GM23248 (cell line): ENCODE data around the gene HDAC4. TPM values are rescaled to one million over a fixed set of nuclear protein-coding genes. Genes with fewer than 3 reads are reported as not detected.

Experiments
- DNase-seq: peaks from one replicate; pipeline ENCODE4 v3.0.0-alpha.2; 2015
- H2AFZ ChIP-seq: fragments of 200-600 bp; sonication (generic); 2 replicates; pipeline ENCODE4 v1.6.1; 2016; ENCODE audit warnings: antibody characterized with exemption
- H3F3A ChIP-seq: fragments of 200-600 bp; sonication (generic); 2 replicates; pipeline ENCODE4 v1.6.1; 2016; ENCODE audit warnings: mild to moderate bottlenecking, antibody characterized with exemption, mixed run types; ENCODE audit not compliant: insufficient read depth
- H3K27ac ChIP-seq: fragments of 200-600 bp; sonication (generic); 2 replicates; pipeline ENCODE4 v1.5.1; 2016; ENCODE audit warnings: mild to moderate bottlenecking
- H3K27me3 ChIP-seq: fragments of 200-600 bp; sonication (generic); replicated peaks from 2 replicates; pipeline ENCODE4 v1.6.1; 2016; ENCODE audit warnings: mild to moderate bottlenecking; ENCODE audit not compliant: insufficient read depth
- H3K36me3 ChIP-seq: fragments of 200-600 bp; sonication (generic); 2 replicates; pipeline ENCODE4 v1.6.1; 2016; ENCODE audit warnings: low read depth, mild to moderate bottlenecking
- H3K4me1 ChIP-seq: fragments of 200-600 bp; sonication (generic); 2 replicates; pipeline ENCODE4 v1.6.1; 2016; ENCODE audit warnings: mild to moderate bottlenecking; ENCODE audit not compliant: insufficient read depth
- H3K4me2 ChIP-seq: fragments of 200-600 bp; sonication (generic); one replicate; pipeline ENCODE4 v1.6.1; 2016; ENCODE audit warnings: mild to moderate bottlenecking; ENCODE audit not compliant: unreplicated experiment
- H3K4me3 ChIP-seq: fragments of 200-600 bp; sonication (generic); 2 replicates; pipeline ENCODE4 v1.5.1; 2016; ENCODE audit warnings: mild to moderate bottlenecking
- H3K79me2 ChIP-seq: fragments of 200-600 bp; sonication (generic); 2 replicates; pipeline ENCODE4 v1.6.1; 2016; ENCODE audit warnings: mild to moderate bottlenecking; ENCODE audit not compliant: insufficient read depth
- H3K9ac ChIP-seq: fragments of 200-600 bp; sonication (generic); 2 replicates; pipeline ENCODE4 v1.6.1; 2016; ENCODE audit warnings: mild to moderate bottlenecking
- H3K9me2 ChIP-seq: fragments of 200-600 bp; sonication (generic); 2 replicates; pipeline ENCODE4 v1.6.1; 2016; ENCODE audit warnings: mixed run types, mild to moderate bottlenecking, moderate library complexity; ENCODE audit not compliant: insufficient read depth
- H3K9me3 ChIP-seq: fragments of 200-600 bp; sonication (generic); one replicate; pipeline ENCODE4 v1.6.1; 2017; ENCODE audit warnings: low read depth
- H4K20me1 ChIP-seq: fragments of 200-600 bp; sonication (generic); 2 replicates; pipeline ENCODE4 v1.6.0; 2016; ENCODE audit not compliant: insufficient read depth
- EZH2 ChIP-seq: fragments of 200-600 bp; sonication (generic); IDR thresholded peaks from 2 replicates; pipeline ENCODE4 v1.6.1; 2018; ENCODE audit warnings: antibody characterized with exemption, mild to moderate bottlenecking; ENCODE audit not compliant: insufficient read depth, poor library complexity, severe bottlenecking
- EZH2phosphoT487 ChIP-seq: fragments of 200-600 bp; sonication (generic); IDR thresholded peaks from 2 replicates; pipeline ENCODE4 v1.6.1; 2018; ENCODE audit warnings: antibody characterized with exemption, moderate library complexity, mild to moderate bottlenecking, low read depth; ENCODE audit not compliant: insufficient read depth
- WGBS, 2 experiments: methylation state at CpG; one replicate each; pipeline ENCODE4 v1.1.6; 2015 to 2017; ENCODE audit warnings: low lambda C conversion rate in 2 of 2, low coverage in 1 of 2; ENCODE audit errors: missing lambda C conversion rate in 2 of 2; 5-methylcytosine and 5-hydroxymethylcytosine counted together
- in situ Hi-C: fragments of 300-500 bp; cut with MboI; formaldehyde crosslinking; loops from 2 replicates; pipeline ENCODE4 v1.15.0; 2020
- polyA plus RNA-seq: library from polyadenylated mRNA; unstranded; fragments of >200 nt; fragmentation: Nextera tagmentation; extraction: Ambion mirVana; gene quantifications from 2 replicates; pipeline ENCODE4 v1.2.1, GENCODE V29; 2016
- total RNA-seq: library from RNA; depleted of rRNA; stranded (reverse); fragments of >200 nt; shearing (Covaris generic); gene quantifications from 2 replicates; pipeline ENCODE4 v1.2.3, GENCODE V29; 2014

HDAC4 gene
- total and polyA plus RNA-seq, 2 experiments from 2014 or later = 2.1 to 6.3 TPM

DNA sequence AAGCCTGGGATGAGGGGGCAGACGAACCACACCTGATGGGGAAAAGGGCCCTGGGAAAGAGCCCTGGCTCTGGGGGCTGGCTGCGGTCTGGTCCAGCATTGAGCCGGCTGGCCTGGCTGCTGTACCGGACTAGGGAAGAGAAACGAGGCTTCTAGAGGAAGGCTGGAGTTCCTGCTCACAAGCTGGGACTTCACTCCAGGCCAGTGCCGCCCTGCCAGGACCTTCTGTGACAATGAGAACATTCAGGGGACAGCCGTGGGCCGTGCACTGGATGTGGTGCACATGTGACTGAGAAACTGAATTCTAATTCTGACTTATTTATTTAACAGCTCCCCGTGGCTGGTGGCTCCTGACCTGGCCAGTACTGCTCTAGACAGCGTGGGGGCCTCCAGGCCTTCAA lies 269.3 kb downstream of the HDAC4 start:
- H3K27ac ChIP-seq = no peak overlapping the region
- DNase-seq = no peak
- H3K4me1 ChIP-seq = no peaks in the 10 kb centered on the region
- 87% methylated on average over 10 of the region's 10 CpGs for WGBS, 2 experiments
- H4K20me1 ChIP-seq = no peaks in the 10 kb centered on the region
- H3K9me3 ChIP-seq = no peaks in the 10 kb centered on the region
- H3K27me3 ChIP-seq = no peaks in the 10 kb centered on the region
- no peak overlapping the region for H3K4me3 ChIP-seq
- no peak overlapping the region for H3K4me2 ChIP-seq
- no peak overlapping the region for H2AFZ ChIP-seq
- in situ Hi-C loops = no loop called here
- H3K9me2 ChIP-seq = no peaks in the 10 kb centered on the region
- TF ChIP-seq EZH2 = no peak
- TF ChIP-seq EZH2phosphoT487 = no peak
- H3K9ac ChIP-seq = no peak overlapping the region
- H3K79me2 ChIP-seq = no peaks in the 10 kb centered on the region
- peaks cover 10% of the 10 kb centered on the region; the same call in 1 of the 2 replicates for H3K36me3 ChIP-seq
- no peaks in the 10 kb centered on the region for H3F3A ChIP-seq

DNA sequence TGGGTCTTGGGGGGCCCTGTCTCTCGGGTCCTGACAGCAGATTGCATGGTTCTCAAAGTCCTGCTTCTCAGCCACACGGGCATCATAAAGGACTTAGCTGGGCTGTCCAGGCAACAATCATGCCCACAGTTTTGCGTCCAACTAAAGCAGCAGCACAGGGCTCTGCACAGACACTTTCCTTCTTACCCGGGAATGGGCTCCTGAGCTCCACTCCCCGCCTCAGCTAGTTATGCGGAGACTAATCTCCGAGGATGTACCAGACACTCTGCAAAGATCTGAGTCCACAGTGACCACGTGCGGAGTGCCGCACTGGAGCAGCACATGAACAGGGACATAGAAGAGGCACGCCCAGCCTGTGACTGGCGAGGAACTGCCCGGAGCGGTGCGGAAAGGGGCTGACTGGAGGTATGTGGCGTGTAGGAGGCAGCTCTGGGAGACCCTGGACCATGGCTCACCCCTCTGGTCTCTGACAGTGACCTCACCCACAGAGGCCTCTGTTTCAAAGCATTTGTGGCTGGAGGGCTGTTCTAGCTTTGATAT lies 270.0 kb downstream of the HDAC4 start:
- Histone ChIP-seq H3K9me2 (no peaks in the 10 kb centered on the region), H3K9ac (no peak overlapping the region), H3K79me2 (no peaks in the 10 kb centered on the region), H4K20me1 (no peaks in the 10 kb centered on the region), H2AFZ (no peak overlapping the region), H3K4me1 (no peaks in the 10 kb centered on the region), H3K27me3 (no peaks in the 10 kb centered on the region), H3K4me3 (no peak overlapping the region), H3F3A (no peaks in the 10 kb centered on the region), H3K4me2 (no peak overlapping the region), H3K9me3 (no peaks in the 10 kb centered on the region), H3K27ac (no peak overlapping the region), H3K36me3 (0 out of 2 replicates have a peak, but pooled peaks cover 6% of the 10 kb centered on the region)
- in situ Hi-C loops = no loop called here
- DNase-seq = no peak
- TF ChIP-seq EZH2phosphoT487 (no peak), EZH2 (no peak)
- WGBS, 2 experiments = 93 to 94% methylated on average over 16 of the region's 16 CpGs

DNA sequence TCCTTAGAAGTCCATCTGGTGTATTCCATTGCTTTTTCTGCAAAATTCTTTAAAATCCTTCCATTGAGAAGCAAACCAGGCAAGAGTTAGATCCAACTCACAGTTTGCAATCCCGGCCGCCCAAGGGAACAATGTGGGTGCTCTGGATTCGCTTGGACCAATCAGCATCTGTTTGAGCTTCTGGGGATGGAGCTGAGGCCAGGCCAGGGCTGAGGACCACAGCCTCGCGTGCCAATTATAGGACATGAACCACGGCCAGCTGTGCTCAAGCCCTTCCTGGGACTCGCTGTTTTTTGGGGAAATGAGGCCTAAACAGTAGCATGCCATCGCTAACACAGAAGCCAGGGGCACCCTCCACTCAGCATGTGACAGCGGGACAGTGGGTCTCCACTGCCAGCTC lies 270.8 kb downstream of the HDAC4 start:
- no peaks in the 10 kb centered on the region for H3K4me1 ChIP-seq
- H3F3A ChIP-seq = no peaks in the 10 kb centered on the region
- H3K4me2 ChIP-seq = no peak overlapping the region
- no peak for DNase-seq
- no peaks in the 10 kb centered on the region for H3K27me3 ChIP-seq
- WGBS, 2 experiments = 89 to 90% methylated on average over 9 of the region's 9 CpGs
- H3K36me3 ChIP-seq = 0 out of 2 replicates have a peak, but pooled peaks cover 6% of the 10 kb centered on the region
- no peak overlapping the region for H3K4me3 ChIP-seq
- H3K27ac ChIP-seq = no peak overlapping the region
- no peak overlapping the region for H2AFZ ChIP-seq
- in situ Hi-C loops = no loop called here
- H3K9me2 ChIP-seq = no peaks in the 10 kb centered on the region
- H3K79me2 ChIP-seq = no peaks in the 10 kb centered on the region
- no peak overlapping the region for H3K9ac ChIP-seq
- TF ChIP-seq EZH2 = no peak
- TF ChIP-seq EZH2phosphoT487 = no peak
- H3K9me3 ChIP-seq = no peaks in the 10 kb centered on the region
- no peaks in the 10 kb centered on the region for H4K20me1 ChIP-seq

DNA sequence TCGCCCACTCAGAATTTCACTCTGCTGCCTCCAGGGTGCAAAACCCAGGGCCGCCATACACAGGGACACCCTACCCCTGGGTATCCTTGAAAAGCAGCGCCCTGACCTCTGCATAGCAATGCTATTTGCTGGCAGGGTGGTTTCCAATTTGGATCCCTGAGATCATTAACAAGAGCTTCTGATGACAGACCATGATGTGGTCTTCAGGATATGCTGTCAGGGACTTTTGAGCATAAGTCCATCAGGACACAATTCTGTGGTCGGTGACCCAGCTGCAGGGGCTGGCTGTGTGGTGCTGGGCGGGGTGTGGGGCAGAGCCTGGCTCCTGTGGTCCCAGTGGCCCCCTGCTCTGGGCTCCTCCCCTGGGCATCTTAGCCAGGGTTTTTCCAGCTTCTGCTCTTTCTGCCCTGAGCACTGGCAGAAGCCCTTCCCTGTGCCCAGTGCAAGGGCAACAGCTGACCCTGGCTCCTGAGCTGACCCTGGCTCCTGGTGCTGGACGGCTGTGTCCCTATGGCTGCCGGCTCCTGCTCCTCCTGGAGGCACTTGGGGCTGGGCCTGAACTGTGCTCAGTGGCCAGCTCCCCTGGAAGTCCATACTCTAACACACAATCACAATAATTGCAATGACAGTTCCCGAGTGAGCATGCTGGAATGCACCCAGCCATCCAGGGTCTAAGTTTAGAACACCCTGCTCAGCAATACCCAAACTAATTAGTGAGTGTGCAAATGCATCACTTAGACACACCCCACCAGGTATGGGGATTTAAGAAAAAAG lies 271.5 kb downstream of the HDAC4 start:
- Histone ChIP-seq H3K36me3 (0 out of 2 replicates have a peak, but pooled peaks cover 6% of the 10 kb centered on the region), H3K9me2 (no peaks in the 10 kb centered on the region), H3K9me3 (no peaks in the 10 kb centered on the region), H3K9ac (no peak overlapping the region), H3K4me1 (no peaks in the 10 kb centered on the region), H3K4me2 (no peak overlapping the region), H3F3A (no peaks in the 10 kb centered on the region), H4K20me1 (no peaks in the 10 kb centered on the region), H3K4me3 (no peak overlapping the region), H3K79me2 (no peaks in the 10 kb centered on the region), H3K27ac (no peak overlapping the region), H3K27me3 (no peaks in the 10 kb centered on the region), H2AFZ (no peak overlapping the region)
- in situ Hi-C loops = no loop called here
- peak; percentile 28 for DNase-seq
- TF ChIP-seq EZH2 (no peak), EZH2phosphoT487 (no peak)
- 84% methylated on average over 7 to 8 of the region's 8 CpGs for WGBS, 2 experiments
